Body of pancreas (tissue), 4 donors: ENCODE measurements around the gene TBX18. TPM values are rescaled to one million over a fixed set of nuclear protein-coding genes. Genes with fewer than 3 reads are reported as not detected.

ENCODE experiments used
- ATAC-seq: fragments of 150-250 bp; one replicate; pipeline ENCODE4 v1.9.1; 2016
- DNase-seq, 4 donors: peaks; one replicate each; pipeline ENCODE4 v3.0.0-alpha.2; 2019
- H3K27ac ChIP-seq, 4 donors: fragments of 200-600 bp; sonication (generic); 1 replicate in 3 of 4; 2 replicates in 1 of 4; pipeline versions ENCODE4 v1.5.1 to v1.6.1; 2016 to 2019; ENCODE audit warnings: mild to moderate bottlenecking in 1 of 4, mixed read lengths in 1 of 4, moderate library complexity in 1 of 4
- H3K27me3 ChIP-seq, 2 donors: fragments of 200-600 bp; sonication (generic); one replicate each; pipeline ENCODE4 v1.6.0; 2016; ENCODE audit warnings: mild to moderate bottlenecking in 1 of 2
- H3K36me3 ChIP-seq, 2 donors: fragments of 200-600 bp; sonication (generic); replicated peaks in 1 of 2; 2 replicates each; pipeline ENCODE4 v1.5.1; 2016; ENCODE audit warnings: low read depth in 2 of 2; ENCODE audit not compliant: insufficient read depth in 1 of 2
- H3K4me1 ChIP-seq: fragments of 200-600 bp; sonication (generic); one replicate; pipeline ENCODE4 v1.6.0; 2016
- H3K4me3 ChIP-seq, 2 donors: fragments of 200-600 bp; sonication (generic); 1 replicate in 1 of 2; 2 replicates in 1 of 2; pipeline ENCODE4 v1.5.1; 2016 to 2019
- H3K9me3 ChIP-seq, 3 donors: fragments of 200-600 bp; sonication (generic); 1 replicate in 2 of 3; 2 replicates in 1 of 3; pipeline ENCODE4 v1.5.1; 2016
- CTCF ChIP-seq, 7 experiments: fragments of 450-650 bp in 4 of 7; fragments of 200-600 bp in 3 of 7; sonication (generic) in 3 of 7; IDR thresholded peaks; one replicate each; pipeline ENCODE4 v1.5.1; 2016 to 2019; ENCODE audit warnings: antibody characterized with exemption in 7 of 7
- POLR2A ChIP-seq, 3 donors: fragments of 450-650 bp; IDR thresholded peaks; one replicate each; pipeline ENCODE4 v1.6.1; 2016; ENCODE audit warnings: antibody characterized with exemption in 3 of 3, mild to moderate bottlenecking in 2 of 3
- WGBS, 2 donors: methylation state at CpG; one replicate each; pipeline ENCODE4 v1.1.5; 2017; 5-methylcytosine and 5-hydroxymethylcytosine counted together
- intact Hi-C: fragments of 100-400 bp; cut with DNase I; formaldehyde crosslinking; loops from one replicate; pipeline ENCODE4 v1.15.1; 2023
- total RNA-seq, 2 donors: library from RNA; depleted of rRNA; stranded (reverse); fragments of >200 nt; gene quantifications; one replicate each; pipeline ENCODE4 v1.1.0, GENCODE V29; 2016

TBX18 gene
- total RNA-seq, 2 donors from 2014 or later = 0.52 to 2.0 TPM

GRCh38 chr6:84748376-84748775, 16.0 kb downstream of the TBX18 start:
- WGBS, 2 donors = 53 to 58% methylated on average over 2 of the region's 2 CpGs
- TF ChIP-seq CTCF (IDR thresholded peaks at IDR 0.05) (no peak), POLR2A (IDR thresholded peaks at IDR 0.05) (no peak)

GRCh38 chr6:84743616-84744015, 20.8 kb downstream of the TBX18 start:
- no peaks in the 10 kb centered on the region for H3K36me3 ChIP-seq
- DNase-seq (no peak), ATAC-seq (no peak)
- TF ChIP-seq CTCF (IDR thresholded peaks at IDR 0.05) = no peak
- TF ChIP-seq POLR2A (IDR thresholded peaks at IDR 0.05) = no peak
- H3K4me1 ChIP-seq = no peaks in the 10 kb centered on the region
- intact Hi-C loops = no loop called here
- WGBS, 2 donors = 64 to 70% methylated on average over 4 of the region's 4 CpGs
- H3K27me3 ChIP-seq = no peaks in the 10 kb centered on the region
- no peak overlapping the region for H3K4me3 ChIP-seq
- no peak overlapping the region for H3K27ac ChIP-seq
- no peaks in the 10 kb centered on the region for H3K9me3 ChIP-seq

More at GRCh38 chr6:84748376-84748775, 16.0 kb downstream of the TBX18 start:
- DNase-seq (no peak), ATAC-seq (no peak)
- no peak overlapping the region for H3K27ac ChIP-seq
- no peaks in the 10 kb centered on the region for H3K9me3 ChIP-seq
- no peak overlapping the region for H3K4me3 ChIP-seq
- no peaks in the 10 kb centered on the region for H3K36me3 ChIP-seq
- no peaks in the 10 kb centered on the region for H3K27me3 ChIP-seq
- intact Hi-C loops = no loop called here
- no peaks in the 10 kb centered on the region for H3K4me1 ChIP-seq

- 24 to 33% methylated on average over 1 of the region's 1 CpG for WGBS, 2 donors
- TF ChIP-seq CTCF (IDR thresholded peaks at IDR 0.05) (no peak), POLR2A (IDR thresholded peaks at IDR 0.05) (no peak)
- H3K27me3 ChIP-seq = no peaks in the 10 kb centered on the region
- H3K4me3 ChIP-seq = no peak overlapping the region
- no peak overlapping the region for H3K27ac ChIP-seq
- DNase-seq = no peak
- no peaks in the 10 kb centered on the region for H3K9me3 ChIP-seq
- intact Hi-C loops = no loop called here
- no peaks in the 10 kb centered on the region for H3K36me3 ChIP-seq
- no peaks in the 10 kb centered on the region for H3K4me1 ChIP-seq
- ATAC-seq = no peak
Observed at GRCh38 chr6:84740385-84740784, 24.0 kb downstream of the TBX18 start.

- Histone ChIP-seq H3K36me3 (no peaks in the 10 kb centered on the region), H3K4me3 (no peak overlapping the region), H3K9me3 (no peaks in the 10 kb centered on the region), H3K27me3 (no peaks in the 10 kb centered on the region), H3K4me1 (no peaks in the 10 kb centered on the region), H3K27ac (no peak overlapping the region)
- DNase-seq (no peak), ATAC-seq (no peak)
- 62 to 70% methylated on average over 1 of the region's 1 CpG for WGBS, 2 donors
- intact Hi-C loops = no loop called here
- TF ChIP-seq POLR2A (IDR thresholded peaks at IDR 0.05) (no peak), CTCF (IDR thresholded peaks at IDR 0.05) (no peak)
Observed at GRCh38 chr6:84739866-84740208, 24.6 kb downstream of the TBX18 start.

GRCh38 chr6:84738996-84739865, 25.2 kb downstream of the TBX18 start:
- no peaks in the 10 kb centered on the region for H3K36me3 ChIP-seq
- ATAC-seq (no peak), DNase-seq (no peak)
- WGBS, 2 donors = 74 to 81% methylated on average over 2 of the region's 2 CpGs
- H3K27me3 ChIP-seq = no peaks in the 10 kb centered on the region
- intact Hi-C loops = no loop called here
- no peaks in the 10 kb centered on the region for H3K4me1 ChIP-seq
- H3K27ac ChIP-seq = no peak overlapping the region
- no peaks in the 10 kb centered on the region for H3K9me3 ChIP-seq
- H3K4me3 ChIP-seq = no peak overlapping the region
- no peak for TF ChIP-seq POLR2A (IDR thresholded peaks at IDR 0.05)
- no peak for TF ChIP-seq CTCF (IDR thresholded peaks at IDR 0.05)
